Hindlimb muscle (tissue), 1 donor: Measurements from ENCODE around the gene AMPH. TPM values are rescaled to one million over a fixed set of nuclear protein-coding genes. Genes with fewer than 3 reads are reported as not detected.
"Not testable (repeated sequence)": the region's sequence is repeated elsewhere in the genome, so short reads cannot be mapped to it uniquely, and the experiment has no call there.

ENCODE experiments used
- DNase-seq: peaks from one replicate; pipeline ENCODE4 v3.0.0-alpha.2; 2013
- polyA plus RNA-seq: library from polyadenylated mRNA; unstranded; fragments of 120-200 nt; gene quantifications from one replicate; pipeline ENCODE4 v1.2.1, GENCODE V29; 2013; ENCODE audit not compliant: insufficient read length

AMPH gene
- polyA plus RNA-seq, 1 donor: 4.8 TPM

DNA sequence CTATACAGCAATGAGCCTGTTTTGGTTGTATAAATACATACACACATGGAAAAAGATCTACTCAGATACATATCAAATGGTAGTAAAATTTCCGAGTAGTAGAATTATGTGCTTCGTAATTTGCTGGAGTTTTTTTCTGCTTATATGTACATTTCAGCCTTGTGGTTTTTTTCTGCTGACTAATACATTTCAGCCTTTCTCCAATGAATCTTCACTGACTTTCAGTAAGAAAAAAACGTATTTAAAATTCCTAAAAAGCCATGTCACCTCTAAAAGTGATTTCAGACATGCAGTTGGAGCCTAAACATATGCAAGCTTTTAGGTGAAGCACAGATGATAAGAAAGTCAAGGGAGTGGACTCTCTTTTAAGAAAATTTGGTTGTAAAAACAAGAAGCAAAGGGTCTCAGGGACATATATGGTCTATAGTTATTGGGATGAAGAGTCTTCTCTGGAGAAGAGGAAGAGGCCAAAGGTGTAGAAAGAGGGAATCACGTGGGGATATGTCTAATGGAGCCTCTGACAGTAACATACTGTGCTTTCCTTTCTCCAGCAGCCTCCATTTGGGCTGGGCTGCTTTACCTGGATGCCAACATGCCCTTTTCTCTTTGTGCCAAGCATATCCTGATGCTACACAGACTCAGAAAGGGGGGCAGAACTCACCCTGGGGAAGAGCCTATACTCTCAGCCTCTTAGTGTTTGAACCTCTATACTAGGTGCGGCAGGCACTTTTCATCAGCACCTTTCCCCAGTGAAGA, 2.4 kb downstream of the AMPH start:
- DNase-seq: no peak

DNA sequence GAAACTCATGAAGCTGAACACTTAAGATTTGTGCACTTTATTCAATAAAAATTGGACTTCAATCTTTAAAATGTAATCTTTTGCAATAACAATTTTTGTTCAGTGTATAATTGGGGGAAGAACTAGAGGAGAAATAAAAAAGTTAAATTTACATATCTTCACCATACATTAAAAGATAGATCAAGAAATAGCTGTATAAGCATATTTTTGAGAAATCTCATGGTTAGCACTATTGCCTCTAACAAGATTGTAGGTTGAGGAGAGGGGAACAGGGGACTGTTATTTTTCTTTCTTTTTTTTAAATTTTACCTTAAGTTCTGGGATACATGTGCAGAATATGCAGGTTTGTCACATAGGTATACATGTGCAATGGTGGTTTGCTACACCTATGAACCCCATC, 5.3 kb downstream of the AMPH start:
- DNase-seq: no peak

DNA sequence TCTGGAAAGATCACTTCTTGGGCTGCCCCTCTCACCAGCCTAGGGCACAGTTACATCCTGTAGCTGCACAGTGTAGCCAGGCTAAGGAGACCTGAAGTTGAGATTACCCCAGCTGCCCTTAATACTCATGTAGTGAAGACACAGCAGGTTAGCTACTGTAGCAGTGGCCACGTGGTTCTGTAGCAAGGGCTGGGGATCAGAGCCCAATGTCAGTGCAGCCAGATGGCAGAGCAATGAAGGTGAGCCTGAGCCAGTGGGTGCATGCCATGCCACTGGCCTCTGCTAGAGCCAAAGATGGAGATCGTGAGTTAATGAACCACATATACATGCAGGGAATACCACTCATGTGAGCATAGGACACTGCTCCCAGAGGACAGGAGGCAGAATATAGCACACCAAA, 15.5 kb downstream of the AMPH start:
- no peak for DNase-seq

GRCh38 chr7:38607466-38607865, 23.7 kb downstream of the AMPH start:
- no peak for DNase-seq

DNA sequence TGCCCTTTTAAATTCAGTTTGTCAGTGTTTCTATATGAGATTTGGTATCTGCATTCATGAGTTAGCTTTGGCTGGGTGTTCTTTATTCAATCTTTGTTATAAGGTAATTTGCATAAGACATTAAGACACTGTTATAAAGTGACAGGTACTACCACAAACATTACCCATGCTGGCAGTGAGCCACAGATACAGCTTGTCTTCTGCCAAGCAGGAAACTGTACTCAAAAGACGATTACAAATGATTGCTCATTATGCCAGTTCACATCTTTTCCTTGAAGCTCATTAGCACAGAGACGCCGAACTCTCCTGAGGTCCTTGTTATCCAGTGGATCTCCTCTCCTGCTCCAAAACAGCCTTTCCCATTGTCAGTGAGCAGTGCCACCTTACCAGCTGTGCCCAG, 30.4 kb downstream of the AMPH start:
- no peak for DNase-seq

GRCh38 chr7:38594949-38595348, 36.2 kb downstream of the AMPH start:
- DNase-seq: no peak

DNA sequence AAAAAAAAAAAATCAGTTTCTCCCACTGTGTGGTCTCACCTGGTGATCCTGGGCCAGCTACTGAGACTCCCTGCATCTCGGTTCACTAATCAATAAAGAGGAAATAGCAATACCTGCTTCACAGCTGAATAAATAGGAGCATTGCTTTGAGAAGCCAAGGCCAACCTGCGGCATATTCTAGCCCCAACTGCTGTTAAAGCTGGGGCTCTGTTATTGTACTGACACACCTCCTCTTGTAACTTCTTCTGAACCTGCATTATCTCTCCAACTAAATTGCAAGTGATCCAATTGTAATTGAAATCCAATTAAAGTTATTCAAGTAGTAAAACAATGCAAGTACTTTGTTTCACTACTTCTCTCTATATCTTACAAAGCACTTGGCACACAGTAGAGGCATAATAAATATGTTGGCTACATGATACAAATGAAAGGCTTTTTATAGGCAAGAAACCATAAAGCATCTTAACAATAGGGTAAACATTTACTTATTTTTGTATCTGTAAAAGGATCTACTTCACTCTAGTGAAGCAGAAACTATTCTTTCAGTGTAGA, 38.4 kb downstream of the AMPH start:
- no peak for DNase-seq

DNA sequence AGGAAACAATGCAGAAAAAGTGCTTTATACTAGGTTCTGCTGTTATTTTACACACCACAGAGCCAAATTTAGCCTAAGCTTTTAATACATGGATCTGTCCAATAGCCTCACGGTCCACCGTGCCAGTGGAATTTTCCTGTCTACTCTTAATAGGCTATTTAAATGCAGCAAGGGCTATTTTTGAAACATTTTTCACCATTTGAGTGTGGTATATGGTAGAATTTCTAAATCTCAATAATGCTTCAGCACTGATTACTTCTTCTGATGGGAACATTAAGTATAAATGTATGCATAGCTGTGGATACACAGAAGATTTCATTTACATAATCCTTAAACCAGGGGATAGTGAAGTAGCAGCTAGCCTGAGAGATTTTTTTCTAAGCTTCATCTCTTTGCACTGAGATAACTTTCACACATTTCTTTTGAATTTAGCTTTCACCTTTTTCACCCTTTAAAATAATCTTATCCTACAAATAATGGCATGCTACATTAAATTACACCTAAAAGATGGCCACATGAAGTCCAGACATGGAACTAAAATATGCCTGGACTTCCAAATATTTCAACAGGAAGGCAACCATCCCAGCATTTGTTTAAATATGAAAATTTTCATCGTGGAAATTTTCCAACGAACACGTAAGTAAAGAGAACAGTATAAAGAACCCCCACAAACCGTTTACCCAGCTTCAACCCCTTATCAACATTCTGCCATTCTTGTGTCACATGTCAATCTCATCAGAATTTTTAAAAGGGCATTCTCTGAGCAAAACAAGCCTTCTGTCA, 45.4 kb downstream of the AMPH start:
- DNase-seq: peak; percentile 31

DNA sequence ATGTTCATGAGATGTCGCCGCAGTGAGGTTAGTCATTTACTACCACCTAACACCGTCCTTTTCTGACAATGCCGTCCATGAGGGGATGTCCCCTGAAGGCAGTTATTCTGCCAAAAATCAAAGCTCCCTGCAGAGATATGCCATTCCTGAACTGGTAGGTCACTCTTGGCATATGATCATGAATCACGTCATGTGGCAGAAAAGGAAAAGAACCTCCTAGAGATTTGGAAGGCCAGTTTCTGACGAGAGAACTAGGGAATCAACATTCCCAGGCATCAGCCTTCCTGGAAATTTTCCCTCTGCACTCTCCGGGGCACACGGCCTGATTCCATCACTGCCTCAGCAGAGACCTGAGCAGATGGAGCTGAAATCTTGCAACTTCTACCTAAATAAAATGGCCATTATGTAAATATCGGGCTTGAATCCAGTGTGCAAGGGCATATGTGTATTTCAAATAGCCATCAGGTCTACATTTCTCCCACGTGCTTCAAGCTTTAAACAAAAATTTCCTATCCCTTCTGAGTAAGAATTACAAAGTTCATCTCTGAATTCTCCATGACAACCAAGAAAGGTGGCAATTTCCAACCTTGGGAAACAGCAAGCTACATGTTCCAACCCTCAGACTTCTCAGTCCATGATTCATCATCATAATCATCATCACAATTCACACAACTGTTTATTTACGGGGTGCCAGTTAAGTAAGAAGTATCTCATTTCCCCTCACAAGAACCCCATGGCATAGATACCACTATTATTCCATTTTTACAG, 46.5 kb downstream of the AMPH start:
- DNase-seq: peak; percentile 11

GRCh38 chr7:38580485-38580884, 50.7 kb downstream of the AMPH start:
- DNase-seq: no peak

GRCh38 chr7:38574086-38574485, 57.1 kb downstream of the AMPH start:
- DNase-seq: no peak

GRCh38 chr7:38571620-38572019, 59.6 kb downstream of the AMPH start:
- not testable (repeated sequence) for DNase-seq

- DNase-seq: no peak
Measured at GRCh38 chr7:38568497-38568896, 62.7 kb downstream of the AMPH start.

- no peak for DNase-seq
Measured at GRCh38 chr7:38565289-38565688, 65.9 kb downstream of the AMPH start.

DNA sequence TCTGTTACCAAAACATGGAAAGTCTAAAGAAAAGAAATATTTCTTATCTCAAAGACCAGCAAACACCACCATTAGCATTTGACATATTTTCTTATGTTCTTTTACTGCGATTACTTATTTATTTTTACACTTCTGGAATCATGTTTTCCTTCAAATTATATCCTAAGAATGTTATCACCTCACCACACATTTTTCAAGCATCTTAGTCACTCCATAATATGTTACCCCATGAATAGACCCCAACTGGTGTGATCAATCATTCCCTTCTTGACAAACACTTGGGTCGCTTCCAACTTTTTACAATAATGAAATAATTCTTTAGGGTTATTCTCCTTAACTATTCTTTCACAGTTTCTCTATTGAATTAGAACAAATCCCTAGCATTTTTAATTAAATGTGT, 67.4 kb downstream of the AMPH start:
- no peak for DNase-seq

- no peak for DNase-seq
Measured at GRCh38 chr7:38561166-38561565, 70.0 kb downstream of the AMPH start.

- peak; percentile 7 for DNase-seq
Measured at GRCh38 chr7:38558761-38559345, 72.3 kb downstream of the AMPH start.

DNA sequence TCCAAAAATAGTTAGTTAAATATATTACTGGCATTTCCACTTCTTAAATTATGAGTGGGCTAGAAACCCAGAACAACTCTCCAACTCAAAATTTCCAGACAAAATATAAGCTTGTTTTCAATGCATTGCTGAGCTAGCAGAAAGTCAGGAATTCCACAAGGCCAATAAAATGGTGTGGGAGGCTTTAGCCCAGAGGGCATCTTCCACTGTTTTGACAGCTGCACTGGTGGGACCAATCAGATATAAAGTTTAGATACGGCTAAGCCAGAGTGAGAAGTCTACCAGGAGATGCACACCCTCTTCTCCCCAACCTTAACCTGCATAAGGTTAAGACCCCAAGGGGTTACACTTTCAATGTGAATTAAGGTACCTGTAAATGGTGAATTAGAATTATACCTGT, 76.6 kb downstream of the AMPH start:
- no peak for DNase-seq

DNA sequence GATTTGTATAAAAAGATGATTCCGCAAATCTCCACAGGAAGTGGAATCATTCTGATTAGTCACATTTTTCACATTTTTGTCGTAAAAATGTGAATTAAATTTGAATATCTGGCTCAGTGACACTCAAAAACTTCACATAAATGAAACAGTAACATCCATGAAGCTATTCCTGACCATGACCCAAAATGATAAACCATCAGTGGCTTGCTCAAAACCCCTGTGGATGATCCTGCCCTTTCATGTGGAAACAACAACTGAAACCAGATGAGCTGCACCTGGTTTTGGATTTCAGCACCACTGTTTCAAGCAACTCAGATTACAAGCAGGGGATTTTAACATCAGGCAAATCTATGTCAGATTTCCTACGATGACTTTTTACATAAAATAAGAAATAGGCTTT, 80.3 kb downstream of the AMPH start:
- DNase-seq: no peak

- DNase-seq: no peak
Measured at GRCh38 chr7:38548605-38549004, 82.6 kb downstream of the AMPH start.

- no peak for DNase-seq
Measured at GRCh38 chr7:38546763-38547162, 84.4 kb downstream of the AMPH start.

DNA sequence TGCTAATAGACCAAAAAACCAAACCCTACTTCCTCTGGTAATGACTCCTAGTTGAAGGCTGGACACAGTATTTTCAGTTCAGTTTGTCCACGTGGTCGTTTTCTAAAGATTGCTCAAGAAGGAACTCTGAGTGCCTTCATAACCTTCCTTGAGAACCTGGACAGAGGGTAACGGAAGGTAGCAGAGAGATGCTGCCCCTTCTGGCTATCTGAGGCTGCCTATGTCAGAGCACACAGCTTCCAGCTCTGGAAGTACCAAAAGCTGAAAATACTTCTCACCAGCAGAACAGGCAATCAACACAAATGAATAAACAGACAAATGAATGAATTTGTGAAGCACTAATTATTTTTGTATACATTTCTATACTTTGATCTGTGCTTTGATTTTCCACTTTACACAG, 85.2 kb downstream of the AMPH start:
- DNase-seq: no peak

DNA sequence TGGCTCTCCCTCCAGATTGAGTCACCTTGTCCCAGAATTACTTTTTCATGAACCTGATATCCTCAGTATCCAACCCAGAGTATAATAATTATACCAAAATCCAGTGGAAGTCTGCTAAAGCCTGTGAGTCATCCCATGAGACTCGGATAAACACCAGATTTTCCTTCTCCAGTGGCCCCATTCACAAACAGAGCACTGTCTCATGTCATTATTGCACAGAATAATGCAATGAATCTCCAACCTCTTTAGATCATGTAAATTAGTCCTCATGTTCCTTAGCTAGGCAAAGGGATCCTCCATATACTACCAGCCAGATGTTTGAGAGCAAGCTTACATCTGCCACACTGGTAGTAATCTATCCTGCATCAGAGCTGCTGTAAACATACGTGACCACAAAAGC, 89.0 kb downstream of the AMPH start:
- no peak for DNase-seq
